Tibial nerve (tissue), 4 donors: ENCODE measurements around the gene REELD1. TPM values are rescaled to one million over a fixed set of nuclear protein-coding genes. Genes with fewer than 3 reads are reported as not detected.

Experiments used
- DNase-seq, 2 donors: peaks; one replicate each; pipeline ENCODE4 v3.0.0-alpha.2; 2019; ENCODE audit warnings: low spot score in 2 of 2
- H3K27ac ChIP-seq, 4 donors: fragments of 200-600 bp; sonication (generic) in 3 of 4; one replicate each; pipeline ENCODE4 v1.5.1; 2017 to 2019; ENCODE audit warnings: mild to moderate bottlenecking in 1 of 4
- H3K27me3 ChIP-seq, 2 donors: fragments of 200-600 bp; sonication (generic) in 1 of 2; one replicate each; pipeline versions ENCODE4 v1.5.1 to v1.6.0; 2017 to 2019
- H3K36me3 ChIP-seq, 3 donors: fragments of 200-600 bp; sonication (generic); one replicate each; pipeline ENCODE4 v1.5.1; 2018 to 2019
- H3K4me1 ChIP-seq, 4 donors: fragments of 200-600 bp; sonication (generic) in 3 of 4; one replicate each; pipeline ENCODE4 v1.5.1; 2017 to 2019
- H3K4me3 ChIP-seq, 4 donors: fragments of 200-600 bp; sonication (generic) in 3 of 4; one replicate each; pipeline ENCODE4 v1.5.1; 2017 to 2019; ENCODE audit warnings: mild to moderate bottlenecking in 1 of 4, moderate library complexity in 1 of 4
- H3K9me3 ChIP-seq, 4 donors: fragments of 200-600 bp; sonication (generic) in 3 of 4; one replicate each; pipeline ENCODE4 v1.5.1; 2017 to 2019
- CTCF ChIP-seq, 5 experiments: fragments of 200-600 bp in 3 of 5; fragments of 450-650 bp in 2 of 5; sonication (generic) in 3 of 5; IDR thresholded peaks; one replicate each; pipeline ENCODE4 v1.5.1; 2016 to 2019; ENCODE audit warnings: antibody characterized with exemption in 5 of 5, mild to moderate bottlenecking in 3 of 5, moderate library complexity in 2 of 5
- EP300 ChIP-seq, 2 donors: sonication (generic); formaldehyde crosslinking; IDR thresholded peaks; one replicate each; pipeline ENCODE4 v1.6.1; 2017; ENCODE audit warnings: antibody characterized with exemption in 2 of 2, mild to moderate bottlenecking in 1 of 2
- POLR2A ChIP-seq, 2 donors: fragments of 450-650 bp; IDR thresholded peaks; one replicate each; pipeline ENCODE4 v1.6.1; 2017; ENCODE audit warnings: antibody characterized with exemption in 2 of 2, mild to moderate bottlenecking in 2 of 2, moderate library complexity in 2 of 2
- WGBS, 2 donors: methylation state at CpG; one replicate each; pipeline ENCODE4 v1.1.5; 2018; 5-methylcytosine and 5-hydroxymethylcytosine counted together
- total RNA-seq, 4 donors: library from RNA; depleted of rRNA; stranded (reverse); fragments of >200 nt; gene quantifications; one replicate each; pipeline ENCODE4 v1.1.0, GENCODE V29; 2016

Gene REELD1
- total RNA-seq, 4 donors from 2014 or later = 0.20 to 2.4 (median 1.1) TPM

GRCh38 chr4:146244496-146244895 lies 30.2 kb downstream of the REELD1 start:
- H3K27me3 ChIP-seq = no peaks in the 10 kb centered on the region
- H3K36me3 ChIP-seq = no peaks in the 10 kb centered on the region
- peaks cover 0 to 53% (median 12%) of the 10 kb centered on the region in 4 donors for H3K4me1 ChIP-seq
- 85 to 95% methylated on average over 9 of the region's 9 CpGs for WGBS, 2 donors
- H3K4me3 ChIP-seq = no peak overlapping the region
- no peak for DNase-seq
- H3K27ac ChIP-seq = no peak overlapping the region
- TF ChIP-seq POLR2A (IDR thresholded peaks at IDR 0.05) = no peak
- no peak for TF ChIP-seq EP300 (IDR thresholded peaks at IDR 0.05)
- no peak for TF ChIP-seq CTCF (IDR thresholded peaks at IDR 0.05)
- no peaks in the 10 kb centered on the region for H3K9me3 ChIP-seq

- Histone ChIP-seq H3K27me3 (no peaks in the 10 kb centered on the region), H3K9me3 (no peaks in the 10 kb centered on the region), H3K36me3 (no peaks in the 10 kb centered on the region), H3K4me3 (no peak overlapping the region), H3K4me1 (peaks cover 0 to 53% (median 12%) of the 10 kb centered on the region in 4 donors), H3K27ac (peak overlapping the region in 1 of 4 donors; percentile 49)
- no peak for TF ChIP-seq CTCF (IDR thresholded peaks at IDR 0.05)
- TF ChIP-seq POLR2A (IDR thresholded peaks at IDR 0.05) = no peak
- no peak for TF ChIP-seq EP300 (IDR thresholded peaks at IDR 0.05)
- WGBS, 2 donors = 35 to 49% methylated on average over 3 of the region's 3 CpGs
- no peak for DNase-seq
Measured at GRCh38 chr4:146245246-146245645, 30.9 kb downstream of the REELD1 start.

GRCh38 chr4:146245850-146246249 lies 31.5 kb downstream of the REELD1 start:
- TF ChIP-seq CTCF (IDR thresholded peaks at IDR 0.05) (no peak), EP300 (IDR thresholded peaks at IDR 0.05) (no peak), POLR2A (IDR thresholded peaks at IDR 0.05) (no peak)
- no peak for DNase-seq
- Histone ChIP-seq H3K27me3 (no peaks in the 10 kb centered on the region), H3K4me1 (peaks cover 0 to 52% (median 12%) of the 10 kb centered on the region in 4 donors), H3K4me3 (no peak overlapping the region), H3K36me3 (no peaks in the 10 kb centered on the region), H3K27ac (peak overlapping the region in 1 of 4 donors; percentile 15), H3K9me3 (no peaks in the 10 kb centered on the region)
- 51 to 64% methylated on average over 4 of the region's 4 CpGs for WGBS, 2 donors

GRCh38 chr4:146246381-146246780 lies 32.0 kb downstream of the REELD1 start:
- no peak for DNase-seq
- peak overlapping the region in 1 of 4 donors; percentile 15 for H3K27ac ChIP-seq
- no peaks in the 10 kb centered on the region for H3K36me3 ChIP-seq
- H3K27me3 ChIP-seq = no peaks in the 10 kb centered on the region
- peaks cover 0 to 47% (median 12%) of the 10 kb centered on the region in 4 donors for H3K4me1 ChIP-seq
- TF ChIP-seq EP300 (IDR thresholded peaks at IDR 0.05) = no peak
- TF ChIP-seq CTCF (IDR thresholded peaks at IDR 0.05) = no peak
- no peak for TF ChIP-seq POLR2A (IDR thresholded peaks at IDR 0.05)
- 79 to 84% methylated on average over 6 of the region's 6 CpGs for WGBS, 2 donors
- H3K4me3 ChIP-seq = no peak overlapping the region
- H3K9me3 ChIP-seq = no peaks in the 10 kb centered on the region

- no peak for TF ChIP-seq CTCF (IDR thresholded peaks at IDR 0.05)
- no peak for TF ChIP-seq POLR2A (IDR thresholded peaks at IDR 0.05)
- TF ChIP-seq EP300 (IDR thresholded peaks at IDR 0.05) = no peak
Measured at GRCh38 chr4:146247356-146247755, 33.0 kb downstream of the REELD1 start.

More at GRCh38 chr4:146247356-146247755, 33.0 kb downstream of the REELD1 start:
- H3K27ac ChIP-seq = no peak overlapping the region
- no peaks in the 10 kb centered on the region for H3K36me3 ChIP-seq
- H3K9me3 ChIP-seq = no peaks in the 10 kb centered on the region
- DNase-seq = no peak
- no peaks in the 10 kb centered on the region for H3K27me3 ChIP-seq
- no peak overlapping the region for H3K4me3 ChIP-seq
- 41 to 51% methylated on average over 2 of the region's 2 CpGs for WGBS, 2 donors
- H3K4me1 ChIP-seq = peaks cover 0 to 37% (median 12%) of the 10 kb centered on the region in 4 donors
